K562 (cell line): ENCODE measurements around the gene SRP9. TPM values are rescaled to one million over a fixed set of nuclear protein-coding genes. Genes with fewer than 3 reads are reported as not detected.

Source experiments
- ATAC-seq: fragments of 200-7000 bp; cut with Tn5 transposase; 3 replicates; pipeline ENCODE4 v1.9.1; 2020; ENCODE audit warnings: moderate library complexity
- BruUV-seq: library from RNA; stranded (reverse); fragments of 400-500 nt; replicated peaks from 2 replicates; lab custom pipeline; 2021; lab: Mats Ljungman, UMichigan
- CTCF ChIA-PET: fragments of 300-600 bp; formaldehyde crosslinking; extraction: SDS; loops from one replicate; lab custom pipeline; 2021; ENCODE audit warnings: low intra/inter-chr PET ratio; lab: Yijun Ruan, JAX
- POLR2A ChIA-PET: fragments of 300-600, 350-650 bp; sonication (Branson Sonifier 250); formaldehyde crosslinking; extraction: SDS; loops from one replicate; lab custom pipeline; 2021; ENCODE audit warnings: antibody characterized with exemption, inconsistent platforms; lab: Yijun Ruan, JAX
- DNase-seq, 4 experiments: peaks; one replicate each; pipeline versions ENCODE4 v3.0.0 to v3.0.0-alpha.2; 2011 to 2018; ENCODE audit warnings: low spot score in 3 of 4, mixed read lengths in 3 of 4; ENCODE audit errors: extremely low read depth in 1 of 4
- FAIRE-seq: peaks from 2 replicates; lab custom pipeline; 2011; peaks lifted over from hg19 to GRCh38; lab: Jason Lieb, UNC
- H2AFZ ChIP-seq: 2 replicates; pipeline ENCODE4 v1.6.0; 2011; ENCODE audit warnings: low read depth, low read length, control low read depth, inconsistent platforms
- H3K27ac ChIP-seq: fragments of 200-600 bp; 3 replicates; pipeline ENCODE4 v1.8.0; 2011; ENCODE audit warnings: low read depth, mild to moderate bottlenecking, control low read depth, inconsistent platforms, low read length, moderate library complexity, mixed read lengths; ENCODE audit errors: extremely low read depth
- H3K27me3 ChIP-seq, 2 experiments: fragments of 300-600 bp in 1 of 2; 2 replicates in 1 of 2; 3 replicates in 1 of 2; pipeline versions ENCODE4 v1.6.0 to v1.8.0; 2011; ENCODE audit warnings: inconsistent platforms in 2 of 2, low read length in 2 of 2, mild to moderate bottlenecking in 1 of 2, mixed read lengths in 1 of 2, moderate library complexity in 1 of 2; ENCODE audit not compliant: control insufficient read depth in 2 of 2, insufficient read depth in 2 of 2
- H3K36me3 ChIP-seq: fragments of 300-600 bp; 3 replicates; pipeline ENCODE4 v1.8.0; 2011; ENCODE audit warnings: mild to moderate bottlenecking, low read length, inconsistent platforms; ENCODE audit not compliant: control insufficient read depth, insufficient read depth
- H3K4me1 ChIP-seq, 2 experiments: fragments of 200-600 bp in 1 of 2; replicated peaks in 1 of 2; 2 replicates in 1 of 2; 3 replicates in 1 of 2; pipeline versions ENCODE4 v1.5.1 to v1.8.0; 2011; ENCODE audit warnings: inconsistent platforms in 2 of 2, low read length in 2 of 2, mild to moderate bottlenecking in 1 of 2, mixed read lengths in 1 of 2, moderate library complexity in 1 of 2; ENCODE audit not compliant: control insufficient read depth in 2 of 2, insufficient read depth in 2 of 2
- H3K4me2 ChIP-seq: 2 replicates; pipeline ENCODE4 v1.6.1; 2011; ENCODE audit warnings: low read length, control low read depth, inconsistent platforms, mixed read lengths; ENCODE audit not compliant: insufficient read depth
- H3K4me3 ChIP-seq: fragments of 200-600 bp; sonication (generic), shearing (Covaris generic); 2 replicates; pipeline ENCODE4 v1.5.1; 2016; ENCODE audit warnings: control low read depth, inconsistent platforms
- H3K79me2 ChIP-seq: fragments of 200-600 bp; 3 replicates; pipeline ENCODE4 v1.8.0; 2011; ENCODE audit warnings: low read length, inconsistent platforms; ENCODE audit not compliant: control insufficient read depth, insufficient read depth
- H3K9ac ChIP-seq, 2 experiments: 2 replicates each; pipeline versions ENCODE4 v1.6.0 to v1.6.1; 2011; ENCODE audit warnings: low read depth in 2 of 2, low read length in 2 of 2, control low read depth in 1 of 2, inconsistent platforms in 1 of 2, mild to moderate bottlenecking in 1 of 2, mixed read lengths in 1 of 2; ENCODE audit not compliant: insufficient read depth in 1 of 2
- H3K9me1 ChIP-seq: one replicate; pipeline ENCODE4 v1.6.0; 2011; ENCODE audit warnings: inconsistent platforms, mild to moderate bottlenecking, low read length, moderate library complexity; ENCODE audit not compliant: control insufficient read depth, insufficient read depth
- H3K9me3 ChIP-seq: replicated peaks from 2 replicates; pipeline ENCODE4 v1.5.1; 2011; ENCODE audit warnings: low read depth, low read length, inconsistent platforms; ENCODE audit not compliant: control insufficient read depth, insufficient read depth
- H4K20me1 ChIP-seq: replicated peaks from 2 replicates; pipeline ENCODE4 v1.6.1; 2011; ENCODE audit warnings: low read length, inconsistent platforms, mixed read lengths; ENCODE audit not compliant: control insufficient read depth, insufficient read depth
- BRD9 ChIP-seq: fragments of 450-650 bp; IDR thresholded peaks from 2 replicates; pipeline ENCODE4 v1.6.1; 2018; ENCODE audit warnings: low read depth; ENCODE audit not compliant: partially characterized antibody
- DNMT1 ChIP-seq: fragments of 450-650 bp; IDR thresholded peaks from 2 replicates; pipeline ENCODE4 v1.6.1; 2016; ENCODE audit warnings: antibody characterized with exemption, mild to moderate bottlenecking
- ETS2 ChIP-seq: IDR thresholded peaks from 2 replicates; pipeline ENCODE4 v1.6.1; 2016; ENCODE audit warnings: borderline replicate concordance, missing genetic modification characterization, mild to moderate bottlenecking, moderate library complexity, missing compliant biosample characterization; ENCODE audit not compliant: poor library complexity, severe bottlenecking
- HDAC1 ChIP-seq, 2 experiments: fragments of 450-650 bp; IDR thresholded peaks; 2 replicates each; pipeline ENCODE4 v1.6.1; 2016 to 2017; ENCODE audit warnings: inconsistent platforms in 1 of 2, mild to moderate bottlenecking in 1 of 2, moderate library complexity in 1 of 2
- HSF4 ChIP-seq: fragments of 250-450 bp; sonication (Bioruptor Pico); IDR thresholded peaks from 2 replicates; pipeline ENCODE4 v2.1.2; 2022; ENCODE audit warnings: mild to moderate bottlenecking, moderate library complexity, borderline replicate concordance
- RAD21 ChIP-seq, 2 experiments: fragments of 250-450 bp in 1 of 2; fragments of 450-650 bp in 1 of 2; sonication (Bioruptor Pico) in 1 of 2; formaldehyde crosslinking in 1 of 2; IDR thresholded peaks in 1 of 2; conservative IDR thresholded peaks in 1 of 2; 2 replicates each; pipeline versions ENCODE4 v1.4.0 to v1.8.0; 2020 to 2022; ENCODE audit warnings: mild to moderate bottlenecking in 2 of 2, moderate library complexity in 1 of 2
- RAD51 ChIP-seq: fragments of 450-650 bp; IDR thresholded peaks from 2 replicates; pipeline ENCODE4 v1.7.1; 2016; ENCODE audit warnings: low read depth, mild to moderate bottlenecking, borderline replicate concordance
- SAP30 ChIP-seq: fragments of 200-600 bp; sonication (generic); IDR thresholded peaks from 2 replicates; pipeline ENCODE4 v1.6.1; 2012; ENCODE audit warnings: borderline replicate concordance, low read depth, mild to moderate bottlenecking, moderate library complexity, low read length, control low read depth, inconsistent platforms; ENCODE audit not compliant: insufficient read depth, poor library complexity, severe bottlenecking
- SMAD2 ChIP-seq: fragments of 150-350 bp; IDR thresholded peaks from 2 replicates; pipeline ENCODE4 v1.6.1; 2014; ENCODE audit warnings: low read depth, mild to moderate bottlenecking, low read length
- SMAD3 ChIP-seq: fragments of 450-650 bp; formaldehyde crosslinking; conservative IDR thresholded peaks from 2 replicates; pipeline ENCODE4 v1.4.0; 2020; ENCODE audit warnings: mild to moderate bottlenecking
- XRCC4 ChIP-seq: IDR thresholded peaks from one replicate; pipeline ENCODE4 v1.6.1; 2011; ENCODE audit not compliant: insufficient read depth, insufficient read length; ENCODE audit errors: extremely low read depth
- ZNF830 ChIP-seq: fragments of 250-450 bp; sonication (Bioruptor Pico); IDR thresholded peaks from 2 replicates; pipeline ENCODE4 v1.5.0; 2021; ENCODE audit warnings: mild to moderate bottlenecking
- WGBS: fragments of 100-300 bp; shearing (Covaris generic); methylation state at CpG from one replicate; pipeline ENCODE4 v1.1.6; 2016; ENCODE audit warnings: low coverage, mixed read lengths; ENCODE audit not compliant: insufficient coverage; ENCODE audit errors: missing lambda C conversion rate; 5-methylcytosine and 5-hydroxymethylcytosine counted together
- in situ Hi-C: fragments of 300-500 bp; cut with MboI; formaldehyde crosslinking; loops from 4 replicates; pipeline ENCODE4 v1.15.0; 2018; ENCODE audit warnings: inconsistent platforms, mixed read lengths
- intact Hi-C: fragments of 100-400 bp; cut with micrococcal nuclease; formaldehyde crosslinking; loops from 2 replicates; pipeline ENCODE4 v1.14.2; 2022
- polyA plus RNA-seq, 8 experiments: library from polyadenylated mRNA; depleted of rRNA in 4 of 8; stranded (reverse) in 5 of 8; unstranded in 3 of 8; fragments of >200 nt; fragmentation: Nextera tagmentation in 2 of 8; fragmentation: Illumina TruSeq in 1 of 8; extraction: Ambion mirVana in 2 of 8; extraction: Trizol in 1 of 8; gene quantifications; 2 replicates each; pipeline versions ENCODE4 v1.2.1 to v1.2.3, GENCODE V29; 2011 to 2014; ENCODE audit warnings: inconsistent platforms in 1 of 8, missing spikeins in 1 of 8
- total RNA-seq, 7 experiments: library from RNA; depleted of rRNA in 6 of 7; stranded (reverse); fragments of >200 nt in 6 of 7; fragmentation: Illumina TruSeq in 2 of 7; extraction: Trizol in 2 of 7; gene quantifications; 2 replicates each; pipeline versions ENCODE4 v1.2.1 to v1.2.3, GENCODE V29; 2011 to 2021; ENCODE audit warnings: low replicate concordance in 1 of 7
- TF ChIP-seq, protein P1 (sequence below): fragments of 450-650 bp; formaldehyde crosslinking; IDR thresholded peaks from 2 replicates; pipeline ENCODE4 v1.4.0; 2020; ENCODE audit warnings: mild to moderate bottlenecking, mixed read lengths

Gene SRP9
- total and polyA plus RNA-seq, 9 of the 15 experiments (the other 6 are each of a cell fraction or from before 2014, with no cell fraction given): 273 to 1,892 (median 668) TPM

GRCh38 chr1:225819346-225820192 is 41.9 kb downstream of the SRP9 start:
- no peak for TF ChIP-seq BRD9
- TF ChIP-seq SMAD3 (CRISPR knock-in tag): no peak
- no peak for TF ChIP-seq RAD21 (CRISPR knock-in tag; conservative IDR thresholded peaks at IDR 0.05 in 1 of 2, IDR thresholded peaks at IDR 0.05 in 1 of 2)
- TF ChIP-seq ZNF830 (CRISPR knock-in tag): no peak
- no peak for TF ChIP-seq XRCC4
- no peak for TF ChIP-seq HSF4 (CRISPR knock-in tag)
- TF ChIP-seq, protein P1, sequence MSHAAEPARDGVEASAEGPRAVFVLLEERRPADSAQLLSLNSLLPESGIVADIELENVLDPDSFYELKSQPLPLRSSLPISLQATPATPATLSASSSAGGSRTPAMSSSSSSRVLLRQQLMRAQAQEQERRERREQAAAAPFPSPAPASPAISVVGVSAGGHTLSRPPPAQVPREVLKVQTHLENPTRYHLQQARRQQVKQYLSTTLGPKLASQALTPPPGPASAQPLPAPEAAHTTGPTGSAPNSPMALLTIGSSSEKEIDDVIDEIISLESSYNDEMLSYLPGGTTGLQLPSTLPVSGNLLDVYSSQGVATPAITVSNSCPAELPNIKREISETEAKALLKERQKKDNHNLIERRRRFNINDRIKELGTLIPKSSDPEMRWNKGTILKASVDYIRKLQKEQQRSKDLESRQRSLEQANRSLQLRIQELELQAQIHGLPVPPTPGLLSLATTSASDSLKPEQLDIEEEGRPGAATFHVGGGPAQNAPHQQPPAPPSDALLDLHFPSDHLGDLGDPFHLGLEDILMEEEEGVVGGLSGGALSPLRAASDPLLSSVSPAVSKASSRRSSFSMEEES (CRISPR knock-in tag): no peak
- TF ChIP-seq ETS2: no peak
- no peak for TF ChIP-seq RAD51
- no peak for TF ChIP-seq DNMT1
- no peak for TF ChIP-seq SMAD2
- no peak for TF ChIP-seq SAP30
- TF ChIP-seq HDAC1 (IDR thresholded peaks at IDR 0.05): no peak
- ChIA-PET CTCF (no interaction called here), POLR2A (interaction anchor here (0.6 to 0.8 kb wide), 2 partner anchors 28 to 66 kb away, joined by 3 to 5 read pairs; no protein-coding TSS in a partner anchor)
- ATAC-seq (no peak), DNase-seq (peak in 1 of 4 experiments; percentile 4), FAIRE-seq (no peak)
- Histone ChIP-seq H2AFZ (no peak overlapping the region), H3K4me3 (no peak overlapping the region), H4K20me1 (no peaks in the 10 kb centered on the region; the same call in 1 of the 2 replicates), H3K4me1 (peaks cover 17 to 29% of the 10 kb centered on the region in 2 experiments), H3K36me3 (no peaks in the 10 kb centered on the region), H3K79me2 (no peaks in the 10 kb centered on the region), H3K27ac (no peak overlapping the region), H3K9me3 (no peaks in the 10 kb centered on the region), H3K4me2 (no peak overlapping the region), H3K27me3 (no peaks in the 10 kb centered on the region), H3K9ac (no peak overlapping the region), H3K9me1 (peaks cover 5% of the 10 kb centered on the region)
- in situ Hi-C loops (no loop called here), intact Hi-C loops (no loop called here)
- BruUV-seq: no TSS peak
- 81% methylated on average over 12 of the region's 12 CpGs for WGBS
